ENCODE results near the gene FRAS1.

DNA sequence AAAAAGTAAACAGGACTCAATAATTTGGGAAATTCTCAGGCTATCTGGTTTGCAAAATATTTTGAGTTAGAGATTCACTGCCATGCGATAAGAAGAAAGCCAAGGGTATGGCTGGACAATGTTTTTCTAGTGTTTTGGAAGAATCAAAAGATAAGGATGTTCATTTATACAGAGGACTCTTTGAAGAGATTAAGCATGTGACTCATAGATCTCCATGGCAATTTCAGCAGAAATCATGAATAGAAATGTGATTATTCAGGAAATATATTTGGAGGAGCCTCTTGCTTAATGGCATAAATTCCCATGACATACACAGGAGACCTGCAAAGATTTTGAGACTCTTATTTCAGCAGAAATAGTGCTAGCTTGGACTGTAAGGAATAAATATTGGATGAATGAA lies 16.7 kb upstream of the FRAS1 start:
- TF ChIP-seq SP1 (IDR thresholded peaks at IDR 0.05) (no peak), FOXM1 (IDR thresholded peaks at IDR 0.05; ENCODE audit: borderline replicate concordance) (no peak), BHLHE40 (IDR thresholded peaks at IDR 0.05; ENCODE audit: borderline replicate concordance) (no peak), SUZ12 (IDR thresholded peaks at IDR 0.05) (no peak), TARDBP (IDR thresholded peaks at IDR 0.05) (no peak), ARNT (IDR thresholded peaks at IDR 0.05) (no peak), FOXK2 (IDR thresholded peaks at IDR 0.05) (no peak), ZNF384 (IDR thresholded peaks at IDR 0.05) (no peak), NFRKB (IDR thresholded peaks at IDR 0.05) (no peak)
- TF ChIP-seq, protein P1, sequence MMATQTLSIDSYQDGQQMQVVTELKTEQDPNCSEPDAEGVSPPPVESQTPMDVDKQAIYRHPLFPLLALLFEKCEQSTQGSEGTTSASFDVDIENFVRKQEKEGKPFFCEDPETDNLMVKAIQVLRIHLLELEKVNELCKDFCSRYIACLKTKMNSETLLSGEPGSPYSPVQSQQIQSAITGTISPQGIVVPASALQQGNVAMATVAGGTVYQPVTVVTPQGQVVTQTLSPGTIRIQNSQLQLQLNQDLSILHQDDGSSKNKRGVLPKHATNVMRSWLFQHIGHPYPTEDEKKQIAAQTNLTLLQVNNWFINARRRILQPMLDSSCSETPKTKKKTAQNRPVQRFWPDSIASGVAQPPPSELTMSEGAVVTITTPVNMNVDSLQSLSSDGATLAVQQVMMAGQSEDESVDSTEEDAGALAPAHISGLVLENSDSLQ (IDR thresholded peaks at IDR 0.05) = no peak

Data from HEK293T (cell line).